ENCODE measurements around the gene HNRNPA1.

DNA sequence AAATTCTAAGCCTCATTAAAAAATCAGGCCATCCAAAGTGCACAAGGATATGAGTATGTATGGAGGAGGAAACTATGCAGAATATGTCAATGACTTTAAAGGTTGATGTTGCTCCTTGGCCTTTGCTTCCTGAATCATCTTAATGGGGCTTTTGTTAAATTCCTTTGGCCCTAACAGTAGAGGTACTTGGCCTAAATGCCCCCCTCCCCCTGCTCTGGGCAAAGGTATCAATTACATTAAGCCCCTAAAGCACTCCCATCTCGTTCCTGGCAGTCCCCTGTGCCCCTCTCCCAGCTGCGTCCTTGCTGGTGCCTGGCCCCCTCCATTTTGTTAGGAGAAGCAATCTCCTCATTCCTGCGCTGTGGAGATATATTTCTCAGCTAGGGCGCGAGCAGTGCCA lies 49.2 kb downstream of the HNRNPA1 start:
- TF ChIP-seq ZFP3 (CRISPR knock-in tag; IDR thresholded peaks at IDR 0.05): no peak
- TF ChIP-seq CREB5 (CRISPR knock-in tag; IDR thresholded peaks at IDR 0.05; ENCODE audit: low read depth): no peak
- no peak for TF ChIP-seq GLIS3 (CRISPR knock-in tag; IDR thresholded peaks at IDR 0.05)

All from SK-N-SH treated with all-trans-retinoic acid at 6 μM for 48 hours (cell line).